Loucy (cell line): ENCODE measurements around the gene SSTR5.

Experiments used
- CTCF ChIP-seq: fragments of 200-600 bp; sonication (generic); conservative IDR thresholded peaks from 2 replicates; pipeline ENCODE4 v1.5.1; 2014; ENCODE audit warnings: mild to moderate bottlenecking, antibody characterized with exemption, low read length
- EZH2phosphoT487 ChIP-seq: fragments of 200-600 bp; IDR thresholded peaks from 2 replicates; pipeline ENCODE4 v1.6.1; 2018; ENCODE audit warnings: antibody characterized with exemption, mild to moderate bottlenecking, moderate library complexity, borderline replicate concordance

GRCh38 chr16:1028524-1029258 is 43.9 kb upstream of the SSTR5 start:
- TF ChIP-seq CTCF = no peak
- no peak for TF ChIP-seq EZH2phosphoT487
